Neural progenitor cell (in vitro differentiated cells): ENCODE results near the gene TMEM35B.
"Not testable (repeated sequence)": the region's sequence is repeated elsewhere in the genome, so short reads cannot be mapped to it uniquely, and the experiment has no call there.

Experiments used
- CTCF ChIP-seq: fragments of 200-600 bp; sonication (generic); IDR thresholded peaks from 2 replicates; pipeline ENCODE4 v1.5.1; 2017; ENCODE audit warnings: antibody characterized with exemption, mild to moderate bottlenecking
- EZH2 ChIP-seq: fragments of 200-600 bp; sonication (generic); IDR thresholded peaks from 2 replicates; pipeline ENCODE4 v1.6.1; 2017; ENCODE audit warnings: antibody characterized with exemption, mild to moderate bottlenecking, moderate library complexity
- EZH2phosphoT487 ChIP-seq: fragments of 200-600 bp; sonication (generic); IDR thresholded peaks from 2 replicates; pipeline ENCODE4 v1.6.1; 2017; ENCODE audit warnings: antibody characterized with exemption

- not testable (repeated sequence) for TF ChIP-seq EZH2phosphoT487, CTCF, EZH2
Measured at GRCh38 chr1:34947641-34948314, 37.4 kb downstream of the TMEM35B start.
